Measurements from ENCODE around the gene LAMB4.

- TF ChIP-seq, protein P1, sequence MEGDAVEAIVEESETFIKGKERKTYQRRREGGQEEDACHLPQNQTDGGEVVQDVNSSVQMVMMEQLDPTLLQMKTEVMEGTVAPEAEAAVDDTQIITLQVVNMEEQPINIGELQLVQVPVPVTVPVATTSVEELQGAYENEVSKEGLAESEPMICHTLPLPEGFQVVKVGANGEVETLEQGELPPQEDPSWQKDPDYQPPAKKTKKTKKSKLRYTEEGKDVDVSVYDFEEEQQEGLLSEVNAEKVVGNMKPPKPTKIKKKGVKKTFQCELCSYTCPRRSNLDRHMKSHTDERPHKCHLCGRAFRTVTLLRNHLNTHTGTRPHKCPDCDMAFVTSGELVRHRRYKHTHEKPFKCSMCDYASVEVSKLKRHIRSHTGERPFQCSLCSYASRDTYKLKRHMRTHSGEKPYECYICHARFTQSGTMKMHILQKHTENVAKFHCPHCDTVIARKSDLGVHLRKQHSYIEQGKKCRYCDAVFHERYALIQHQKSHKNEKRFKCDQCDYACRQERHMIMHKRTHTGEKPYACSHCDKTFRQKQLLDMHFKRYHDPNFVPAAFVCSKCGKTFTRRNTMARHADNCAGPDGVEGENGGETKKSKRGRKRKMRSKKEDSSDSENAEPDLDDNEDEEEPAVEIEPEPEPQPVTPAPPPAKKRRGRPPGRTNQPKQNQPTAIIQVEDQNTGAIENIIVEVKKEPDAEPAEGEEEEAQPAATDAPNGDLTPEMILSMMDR (conservative IDR thresholded peaks at IDR 0.05 in 1 of 2, IDR thresholded peaks at IDR 0.05 in 1 of 2; ENCODE audit: low read depth in 1 of 2, low read length in 2 of 2): peak; percentile 19 to 30
- no peak for TF ChIP-seq EZH2 (IDR thresholded peaks at IDR 0.05; ENCODE audit: low read length, missing control alignments)
Observed at GRCh38 chr7:108114117-108114841, 15.9 kb downstream of the LAMB4 start.
